CD1c-positive myeloid dendritic cell (primary cell): ENCODE data around the gene SMAD5.

Experiments
- DNase-seq: peaks from one replicate; pipeline ENCODE4 v3.0.0-alpha.2; 2016; ENCODE audit errors: extremely low spot score

SMAD5 gene

DNA sequence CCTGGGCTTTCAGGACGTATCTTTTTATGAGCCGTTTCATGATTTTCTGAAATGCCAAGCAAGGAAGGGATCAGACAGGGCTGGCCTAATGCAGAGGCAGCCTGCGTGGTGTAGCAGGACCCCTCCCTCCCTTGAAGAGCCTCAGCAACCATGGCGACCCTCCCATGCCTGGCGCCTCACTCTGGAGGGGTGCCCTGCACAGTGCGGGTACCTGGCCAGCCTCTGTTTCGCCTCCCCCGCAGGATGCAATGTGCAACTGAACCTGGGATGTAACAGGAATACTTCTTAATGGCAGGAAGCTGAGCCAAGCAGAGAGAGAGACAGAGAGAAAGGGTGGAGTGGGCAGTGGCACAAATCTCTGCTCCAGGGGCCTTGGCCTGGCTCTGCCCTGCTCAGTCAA lies 83.6 kb downstream of the SMAD5 start:
- DNase-seq, result no peak

DNA sequence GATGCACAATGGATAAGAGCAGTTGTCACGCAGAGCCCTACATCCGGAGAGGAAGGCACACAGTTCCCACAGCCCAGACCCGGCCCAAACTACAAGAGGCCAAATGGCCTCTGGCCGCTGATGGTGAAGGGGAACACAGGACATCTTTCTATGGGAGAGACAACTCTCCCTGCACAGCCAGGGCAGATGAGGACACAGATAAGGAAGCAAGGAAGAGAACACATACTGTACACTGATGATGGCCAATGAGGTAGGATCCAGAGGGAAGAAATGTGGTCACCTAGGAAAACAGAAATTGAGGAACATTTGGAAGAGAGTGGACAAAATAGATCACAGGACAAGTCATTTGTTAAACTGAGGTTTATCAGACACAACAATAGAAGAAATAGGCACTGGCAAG lies 88.7 kb downstream of the SMAD5 start:
- no peak for DNase-seq

DNA sequence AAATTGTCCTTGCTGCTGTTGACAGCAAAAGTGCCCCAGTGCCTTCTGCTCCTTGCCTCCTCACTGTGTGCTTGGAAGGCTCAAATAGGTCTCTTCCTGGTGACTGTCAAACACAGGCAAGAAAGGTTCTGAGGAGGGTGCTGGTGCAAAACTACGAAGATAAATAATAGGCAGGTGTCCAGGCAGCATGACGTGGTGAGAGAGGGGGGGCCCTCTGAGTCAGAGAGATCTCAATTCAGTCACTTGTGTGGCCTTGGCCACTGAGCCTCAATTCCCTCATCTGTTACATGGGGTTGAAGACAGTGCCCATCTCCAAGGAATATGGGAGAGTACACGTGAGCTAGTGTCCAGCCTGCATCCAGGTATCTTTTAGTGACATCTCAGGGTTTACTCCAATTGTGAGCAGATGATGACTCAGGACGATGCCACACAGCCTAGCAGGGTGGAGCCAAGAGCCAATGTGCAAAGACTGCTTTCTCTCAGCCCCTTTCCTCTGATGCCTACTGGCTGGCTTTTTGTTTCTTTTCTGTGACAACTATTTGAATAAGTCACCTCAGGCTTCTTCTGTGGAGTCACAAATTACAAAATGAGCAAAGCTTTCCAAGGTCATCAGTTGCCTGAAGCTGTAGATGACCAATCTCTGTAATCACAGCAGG lies 90.1 kb downstream of the SMAD5 start:
- no peak for DNase-seq

DNA sequence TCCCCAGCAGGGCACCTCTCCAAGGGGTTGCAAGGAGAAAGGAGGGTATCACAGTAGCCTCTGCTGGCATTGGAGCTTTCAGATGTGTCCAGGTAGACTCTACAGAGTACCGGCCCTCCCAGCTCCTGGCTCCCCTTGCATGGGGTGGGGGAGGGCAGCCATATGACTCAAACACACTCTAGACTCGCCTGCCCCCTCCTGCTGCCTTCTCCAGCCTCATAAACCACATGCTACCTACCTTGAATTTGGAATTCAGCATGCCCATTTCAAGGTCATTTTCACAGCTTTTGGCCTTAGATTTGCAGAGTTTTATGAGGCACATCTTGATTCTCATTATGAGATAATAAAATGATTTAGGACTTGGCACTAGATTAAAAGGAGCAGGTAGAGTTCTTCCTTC lies 93.2 kb downstream of the SMAD5 start:
- DNase-seq, result no peak

DNA sequence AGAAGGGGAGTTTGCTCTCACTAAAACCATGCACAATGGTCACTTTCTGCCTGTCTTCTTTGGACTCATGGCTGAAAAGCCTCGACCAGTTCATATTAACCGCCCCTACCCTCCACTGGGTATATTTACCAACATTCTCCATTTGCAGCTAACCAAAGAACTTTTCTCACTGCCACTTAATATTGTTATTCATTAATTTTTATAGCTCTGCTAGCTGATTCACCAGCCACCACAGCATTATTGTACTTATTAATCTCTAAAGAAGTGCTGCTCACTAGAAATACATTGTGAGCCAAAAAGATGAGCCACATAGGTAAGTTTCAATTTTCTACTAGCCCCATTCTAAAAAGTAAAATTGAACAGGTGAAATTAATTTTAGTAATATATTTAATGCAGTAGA lies 93.8 kb downstream of the SMAD5 start:
- DNase-seq, result no peak

DNA sequence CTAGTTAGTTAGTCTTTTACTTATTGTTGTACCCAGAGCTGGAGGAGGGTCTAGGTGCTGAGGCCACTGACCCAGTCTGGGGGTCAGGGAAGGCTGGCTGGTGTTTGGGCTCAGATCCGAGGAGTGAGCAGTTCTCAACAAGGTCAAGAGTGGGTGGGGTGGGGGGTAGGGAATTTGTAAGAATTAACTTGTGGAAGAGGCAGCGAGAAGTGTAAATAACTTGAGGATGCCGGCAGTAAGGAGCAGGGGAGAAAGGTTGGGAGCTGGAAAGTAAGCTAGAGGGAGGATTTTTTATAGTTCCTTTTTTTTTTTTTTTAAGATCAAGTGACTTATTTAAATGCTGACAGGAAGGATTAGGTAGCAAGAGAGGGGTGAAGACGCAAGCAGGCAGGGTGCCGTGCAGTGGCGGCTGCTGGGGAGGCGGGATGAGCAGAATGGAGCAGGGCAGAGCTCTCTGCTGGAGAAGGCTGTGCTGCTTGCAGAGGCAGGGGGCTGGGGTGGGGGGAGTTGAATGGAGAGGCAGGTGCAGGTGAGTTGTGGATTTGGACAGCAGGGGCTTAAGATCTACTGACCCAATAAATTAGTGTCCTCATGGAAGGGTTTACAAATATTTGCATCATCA lies 95.6 kb downstream of the SMAD5 start:
- no peak for DNase-seq

DNA sequence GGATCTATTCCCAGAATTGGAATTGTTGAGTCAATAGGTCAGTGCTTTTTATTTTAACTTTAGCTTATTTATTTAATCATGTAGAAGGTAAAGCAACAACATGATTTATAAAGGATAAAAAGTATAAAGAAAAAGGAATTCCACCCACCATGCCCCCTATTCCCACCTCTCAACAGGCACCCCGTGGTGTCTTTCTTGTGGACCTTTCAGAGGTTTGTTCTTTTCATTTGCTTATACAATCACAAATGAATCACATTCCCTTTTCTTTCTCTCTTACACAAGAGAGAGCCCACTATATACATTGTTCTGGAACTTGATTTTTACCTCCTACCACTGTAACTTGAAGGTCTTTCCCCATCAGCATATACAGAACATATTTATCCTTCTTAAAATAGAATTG lies 97.5 kb downstream of the SMAD5 start:
- DNase-seq, result no peak

DNA sequence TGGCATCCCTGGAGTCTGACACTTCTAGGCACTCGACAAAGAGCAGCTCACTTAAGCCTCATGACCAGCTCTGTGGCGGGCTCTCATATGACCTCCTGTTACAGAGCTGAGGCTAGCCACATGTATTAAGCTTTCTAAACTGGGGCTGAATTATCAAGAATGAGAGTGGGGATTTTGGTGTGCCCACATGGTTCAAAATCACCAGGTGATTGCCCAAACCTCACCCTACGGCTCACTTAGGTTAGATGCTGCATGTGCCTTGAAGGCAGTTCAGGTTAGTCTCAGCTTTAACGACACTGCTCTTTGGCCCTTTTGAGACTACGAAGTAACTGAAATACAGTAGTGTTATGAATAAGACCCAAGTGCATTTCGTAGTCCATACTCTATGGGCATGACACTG lies 99.7 kb downstream of the SMAD5 start:
- DNase-seq, result no peak
